Astrocyte of the spinal cord (primary cell): ENCODE data around the gene BRSK1.

Experiments
- DNase-seq: peaks from one replicate; pipeline ENCODE4 v3.0.0; 2011; ENCODE audit warnings: low read depth, low spot score
- H3K4me3 ChIP-seq: 2 replicates; pipeline ENCODE4 v1.5.1; 2011; ENCODE audit warnings: low read depth, mild to moderate bottlenecking, low read length, moderate library complexity
- CTCF ChIP-seq: IDR thresholded peaks from 2 replicates; pipeline ENCODE4 v1.5.1; 2012; ENCODE audit warnings: low read depth, mild to moderate bottlenecking, low read length, inconsistent platforms
- in situ Hi-C: cut with HindIII; loops from 2 replicates; pipeline ENCODE4 v1.10.0; 2017; ENCODE audit warnings: low sequenced_read_pairs

The BRSK1 gene

DNA sequence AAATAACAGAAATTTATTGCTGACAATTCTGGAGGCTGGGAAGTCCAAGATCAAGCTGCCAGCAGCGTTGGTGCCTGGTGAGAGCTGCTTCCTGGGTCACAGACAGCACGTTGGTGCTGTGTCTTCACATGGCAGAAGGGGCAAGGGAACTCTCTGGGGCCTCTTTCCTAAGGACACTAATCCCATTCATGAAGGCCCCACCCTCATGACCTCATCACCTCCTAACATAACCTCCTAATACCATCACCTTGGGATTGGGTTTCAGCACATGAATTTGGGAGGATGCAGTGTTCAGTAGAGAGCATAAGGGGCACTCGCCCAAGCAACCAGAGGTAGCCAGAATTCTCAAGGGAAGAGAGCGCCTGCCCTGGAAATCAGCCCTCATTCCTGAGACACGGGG lies 25.7 kb downstream of the BRSK1 start:
- H3K4me3 ChIP-seq = no peak overlapping the region
- no peak for DNase-seq
- in situ Hi-C loops = no loop called here
- TF ChIP-seq CTCF = no peak

DNA sequence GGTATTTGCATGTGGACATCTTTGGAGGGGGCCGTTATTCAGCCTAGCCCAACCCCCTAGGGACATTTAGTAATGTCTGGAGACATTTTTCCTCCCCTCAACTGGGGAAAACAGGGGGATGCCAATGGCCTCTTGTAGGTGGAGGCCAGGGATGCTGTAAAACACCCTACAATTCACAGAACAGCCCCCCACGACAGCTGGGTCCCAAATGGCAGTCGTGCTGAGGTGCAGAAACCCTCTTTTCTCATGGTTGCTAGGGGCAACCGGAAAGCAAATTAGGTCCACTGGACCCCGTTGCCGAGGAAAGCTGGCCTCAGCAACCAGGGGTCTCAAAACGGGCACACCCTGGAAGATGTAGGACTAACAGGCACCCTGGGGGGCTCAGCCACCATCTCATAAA lies 26.7 kb downstream of the BRSK1 start:
- in situ Hi-C loops = no loop called here

GRCh38 chr19:55311397-55311796 lies 27.6 kb downstream of the BRSK1 start:
- DNase-seq = no peak
- no peak overlapping the region for H3K4me3 ChIP-seq
- no peak for TF ChIP-seq CTCF
- in situ Hi-C loops = no loop called here

More for the DNA sequence above, 26.7 kb downstream of the BRSK1 start:
- DNase-seq = no peak
- no peak for TF ChIP-seq CTCF
- no peak overlapping the region for H3K4me3 ChIP-seq

GRCh38 chr19:55311797-55312196 lies 28.0 kb downstream of the BRSK1 start:
- H3K4me3 ChIP-seq = no peak overlapping the region
- TF ChIP-seq CTCF = no peak
- DNase-seq = no peak
- in situ Hi-C loops = no loop called here

DNA sequence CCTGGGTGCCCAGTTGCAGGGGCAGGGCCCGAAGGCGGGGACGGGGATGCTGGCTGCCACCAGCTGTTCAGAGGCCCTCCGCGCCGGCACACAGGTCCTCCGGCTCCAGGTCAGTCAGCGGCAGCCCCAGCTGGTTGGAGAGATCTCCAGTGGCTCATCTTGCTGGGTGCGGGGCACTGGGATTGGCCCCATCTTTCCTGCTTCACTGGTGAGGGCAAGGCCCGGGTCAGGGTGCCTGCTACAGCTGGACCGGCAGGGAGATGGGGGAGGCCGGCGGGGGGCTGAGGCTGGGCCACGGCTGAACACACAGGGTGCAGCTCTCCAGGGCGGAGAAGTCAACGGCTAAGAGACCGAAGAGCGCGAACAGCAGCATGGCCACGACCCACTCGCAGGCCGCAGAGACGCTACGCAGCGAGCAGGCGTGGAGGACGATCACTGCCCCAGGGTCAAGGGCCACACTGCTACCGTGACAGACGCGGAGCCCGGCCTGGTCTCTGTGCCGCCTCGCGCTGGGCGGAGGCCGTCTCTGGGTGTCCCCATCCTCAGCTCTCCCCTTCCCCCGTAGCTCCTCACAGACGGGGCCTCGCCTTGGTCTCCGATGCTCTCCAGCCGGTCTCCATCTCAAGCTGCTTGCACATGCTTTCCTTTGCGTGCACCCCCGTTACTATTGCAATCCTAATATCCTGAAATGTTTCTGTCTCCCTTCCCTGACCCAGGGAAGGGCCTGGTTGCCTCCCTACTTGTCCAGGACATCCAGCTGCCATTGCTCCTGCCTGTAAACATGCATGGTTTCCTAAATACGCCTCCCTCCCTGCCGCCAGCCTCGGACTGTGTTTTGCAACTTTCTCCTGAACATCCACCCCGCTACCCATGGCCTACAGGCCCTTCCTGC lies 29.1 kb downstream of the BRSK1 start:
- H3K4me3 ChIP-seq = no peak overlapping the region
- DNase-seq = no peak
- no peak for TF ChIP-seq CTCF
- in situ Hi-C loops = no loop called here

GRCh38 chr19:55314396-55314795 lies 30.6 kb downstream of the BRSK1 start:
- DNase-seq = no peak
- in situ Hi-C loops = no loop called here
- no peak overlapping the region for H3K4me3 ChIP-seq
- TF ChIP-seq CTCF = no peak
